Glomerular visceral epithelial cell (primary cell): ENCODE results near the gene FGGY.

ENCODE experiments used
- DNase-seq: peaks from one replicate; pipeline ENCODE4 v3.0.0-alpha.2; 2016; ENCODE audit errors: extremely low spot score

FGGY gene

GRCh38 chr1:59761443-59761842 is 464.5 kb downstream of the FGGY start:
- DNase-seq = no peak

DNA sequence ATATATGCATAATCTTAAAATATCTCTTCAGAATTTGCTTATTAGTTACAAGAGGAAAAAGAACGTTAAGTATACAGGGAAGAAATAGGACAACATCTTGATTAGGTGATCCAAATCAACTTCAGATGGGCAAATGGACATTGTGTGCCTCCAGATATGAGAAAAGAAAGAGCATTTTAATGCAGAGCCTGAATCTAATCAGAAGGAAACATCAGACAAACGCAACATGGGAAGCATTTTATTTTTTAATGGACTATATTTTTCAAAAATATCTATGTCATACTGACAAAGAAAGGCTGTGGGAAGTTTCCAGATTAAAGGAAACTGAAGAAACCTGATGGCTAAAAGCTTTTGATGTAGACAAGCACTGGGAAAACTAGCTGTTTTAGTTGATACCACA is 466.5 kb downstream of the FGGY start:
- no peak for DNase-seq

DNA sequence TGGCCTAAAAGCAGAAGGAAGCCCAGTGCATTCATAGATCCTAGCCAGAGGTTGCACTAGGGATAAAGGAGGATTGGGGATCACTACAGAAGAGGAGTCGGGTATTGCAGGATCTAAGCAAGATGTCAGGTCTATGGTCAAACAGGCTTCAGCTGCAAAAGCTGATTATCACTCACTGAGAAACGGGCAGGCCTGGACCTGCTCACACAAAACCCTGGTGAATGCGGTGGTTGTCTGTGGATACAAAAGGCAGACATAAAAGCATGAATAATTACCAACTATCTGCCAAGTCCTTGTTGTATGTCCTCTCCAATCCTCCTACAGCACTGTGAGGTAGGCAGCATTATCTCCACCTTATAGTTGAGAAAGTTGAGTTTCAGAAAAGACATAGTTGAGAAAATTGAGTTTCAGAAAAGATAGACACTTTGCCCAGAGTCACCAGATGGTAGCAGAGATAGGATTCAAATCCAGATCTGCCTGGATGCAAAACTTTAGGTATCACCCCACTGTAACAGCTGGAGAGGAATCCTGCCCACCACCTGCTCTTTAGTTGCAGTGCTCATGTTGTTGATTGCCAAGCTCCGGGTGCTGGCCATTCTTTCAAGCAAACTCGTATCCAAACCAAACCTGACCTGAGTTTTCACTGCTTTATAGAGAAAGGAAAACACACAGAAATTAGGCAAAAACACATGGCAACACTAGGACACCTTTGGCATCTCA is 468.3 kb downstream of the FGGY start:
- no peak for DNase-seq

GRCh38 chr1:59766227-59766855 is 469.4 kb downstream of the FGGY start:
- no peak for DNase-seq

- no peak for DNase-seq
Observed at GRCh38 chr1:59767119-59767518, 470.2 kb downstream of the FGGY start.

GRCh38 chr1:59768792-59769735 is 472.2 kb downstream of the FGGY start:
- DNase-seq = no peak

DNA sequence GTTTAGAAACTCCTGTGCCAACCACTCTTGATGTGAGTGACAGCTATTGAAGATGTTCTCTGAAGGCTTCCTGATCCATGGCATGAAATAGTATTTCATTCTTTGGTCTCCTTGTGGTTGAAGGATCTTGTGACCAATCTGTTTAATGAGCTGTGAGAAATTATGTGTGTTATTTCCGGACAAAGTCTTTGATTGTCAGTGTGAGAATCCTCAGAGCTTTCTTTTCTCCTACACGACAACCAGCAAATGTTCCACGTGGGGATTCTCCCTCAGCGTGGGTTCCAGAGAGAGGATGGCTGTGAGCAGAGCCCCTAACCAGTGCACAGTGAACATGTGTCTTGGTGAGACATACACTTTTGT is 472.8 kb downstream of the FGGY start:
- DNase-seq = peak; percentile 21

GRCh38 chr1:59771361-59771760 is 474.5 kb downstream of the FGGY start:
- no peak for DNase-seq

GRCh38 chr1:59775480-59775879 is 478.6 kb downstream of the FGGY start:
- DNase-seq = no peak

- DNase-seq = no peak
Observed at GRCh38 chr1:59776960-59777852, 480.3 kb downstream of the FGGY start.

DNA sequence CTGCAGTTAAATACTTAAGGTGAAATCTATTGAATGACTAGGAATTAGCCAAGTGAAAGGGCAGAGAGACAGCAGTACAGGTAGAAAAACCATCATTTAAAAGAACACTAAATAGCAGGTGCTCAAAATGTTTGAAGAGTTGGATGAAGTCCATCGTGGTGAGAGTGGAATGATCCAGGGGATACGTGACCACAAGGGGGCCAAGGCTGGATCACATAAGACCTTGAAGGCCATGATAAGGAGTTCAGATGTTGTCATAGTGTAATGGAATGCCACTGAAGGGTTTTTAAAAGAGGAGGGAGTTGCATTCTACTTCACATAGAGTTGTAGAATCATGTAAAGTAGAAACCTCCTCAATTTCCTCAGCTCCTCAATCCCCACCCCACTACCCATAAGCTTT is 483.1 kb downstream of the FGGY start:
- no peak for DNase-seq

DNA sequence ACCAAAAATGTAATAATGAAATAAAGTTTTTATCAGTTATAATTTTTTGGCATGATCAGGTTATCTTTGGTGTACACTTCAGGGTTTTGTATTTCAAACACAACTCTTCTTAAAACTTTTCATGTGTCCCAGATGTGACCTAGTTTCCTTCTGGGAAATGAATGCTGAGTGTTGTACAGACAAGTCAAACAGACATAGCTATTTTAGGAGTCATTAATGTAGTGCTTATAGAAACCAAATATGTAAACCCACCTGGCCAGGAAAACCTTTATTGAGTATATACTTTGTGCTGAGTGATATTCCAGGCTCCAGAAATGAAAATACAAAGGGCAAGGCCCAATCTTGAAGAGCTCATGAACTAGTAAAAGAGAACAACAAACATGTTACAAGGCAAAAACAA is 491.9 kb downstream of the FGGY start:
- DNase-seq = no peak

GRCh38 chr1:59798600-59798999 is 501.7 kb downstream of the FGGY start:
- DNase-seq = no peak

DNA sequence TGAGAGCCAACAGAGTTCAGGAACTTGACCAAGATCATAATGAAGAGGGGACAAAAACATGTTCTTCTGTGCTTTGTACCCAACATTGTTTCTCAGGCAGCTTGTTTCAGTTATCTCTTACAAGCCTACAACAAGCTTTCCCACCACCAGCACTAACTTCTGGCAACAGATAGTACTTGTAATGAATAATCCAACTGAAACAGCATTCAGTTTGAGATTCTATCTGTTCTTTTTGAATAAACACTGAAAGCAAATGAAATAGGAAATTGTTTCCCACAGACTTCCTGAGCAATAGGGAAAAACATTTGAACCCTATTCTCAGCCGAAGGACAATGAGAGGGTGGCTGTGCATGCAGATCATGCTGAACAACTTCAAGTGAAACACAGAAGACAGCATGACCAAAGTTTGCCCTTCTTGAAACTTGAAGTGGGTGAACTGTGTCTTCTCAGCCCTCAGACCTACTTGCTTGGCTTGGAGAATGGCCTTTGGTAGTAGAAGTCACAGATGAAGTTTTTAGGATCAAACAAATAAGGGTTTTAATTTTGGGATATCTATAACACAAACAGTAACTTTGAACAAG is 506.7 kb downstream of the FGGY start:
- DNase-seq = no peak

DNA sequence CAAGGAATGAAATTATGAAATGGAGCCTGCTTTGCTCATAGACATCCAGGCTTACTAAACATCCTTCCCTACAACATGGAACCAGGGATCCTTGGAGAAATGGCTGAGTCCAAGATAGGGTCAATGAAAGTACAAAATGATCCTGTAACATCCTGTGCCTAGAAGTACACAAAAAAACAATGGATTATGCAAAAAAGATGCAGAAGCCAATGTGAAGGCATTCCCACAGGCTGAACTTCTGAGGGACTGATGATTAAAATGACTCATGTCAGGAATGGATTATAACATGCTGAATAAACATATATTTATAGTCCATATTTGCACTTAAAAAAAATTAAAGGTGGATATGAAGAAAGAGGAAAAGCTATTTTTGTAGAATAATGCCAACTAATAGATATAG is 507.4 kb downstream of the FGGY start:
- no peak for DNase-seq

GRCh38 chr1:59805554-59805953 is 508.7 kb downstream of the FGGY start:
- DNase-seq = no peak
